GM18499 (cell line): ENCODE data around the gene ACSS1.

Experiments
- ATAC-seq: cut with Tn5 transposase; IDR thresholded peaks from one replicate; pipeline ENCODE4 v1.9.1; 2021; ENCODE audit warnings: moderate number of reproducible peaks; ENCODE audit not compliant: insufficient read depth, unreplicated experiment

The ACSS1 gene

GRCh38 chr20:25058051-25058846, at the start of gene ACSS1:
Gene ACSS1 (minus strand): TSS chr20:25058139. CDS start chr20:25058102, 37 bp downstream.
- peak; percentile 42 for ATAC-seq

- no peak for ATAC-seq
Observed at GRCh38 chr20:25103526-25103925, 45.6 kb upstream of the ACSS1 start.

- no peak for ATAC-seq
Observed at GRCh38 chr20:25100914-25101313, 43.0 kb upstream of the ACSS1 start.

- ATAC-seq = no peak
Observed at GRCh38 chr20:25099601-25100140, 41.7 kb upstream of the ACSS1 start.

GRCh38 chr20:25097498-25097897, 39.6 kb upstream of the ACSS1 start:
- ATAC-seq = no peak

- ATAC-seq = no peak
Observed at GRCh38 chr20:25090492-25091429, 32.8 kb upstream of the ACSS1 start.

GRCh38 chr20:25089662-25090061, 31.7 kb upstream of the ACSS1 start:
- no peak for ATAC-seq

- no peak for ATAC-seq
Observed at GRCh38 chr20:25089096-25089495, 31.2 kb upstream of the ACSS1 start.

- ATAC-seq = no peak
Observed at GRCh38 chr20:25088267-25088666, 30.3 kb upstream of the ACSS1 start.

GRCh38 chr20:25087186-25087929, 29.4 kb upstream of the ACSS1 start:
- no peak for ATAC-seq

GRCh38 chr20:25085756-25086495, 28.0 kb upstream of the ACSS1 start:
- no peak for ATAC-seq

GRCh38 chr20:25084626-25085187, 26.8 kb upstream of the ACSS1 start:
- ATAC-seq = no peak

GRCh38 chr20:25083773-25084625, 26.1 kb upstream of the ACSS1 start:
- ATAC-seq = no peak

GRCh38 chr20:25083141-25083772, 25.3 kb upstream of the ACSS1 start:
- ATAC-seq = no peak

- ATAC-seq = no peak
Observed at GRCh38 chr20:25082498-25082873, 24.5 kb upstream of the ACSS1 start.

GRCh38 chr20:25081730-25082497, 24.0 kb upstream of the ACSS1 start, which contains the start of gene VSX1:
Gene VSX1 (minus strand): TSS chr20:25082141. CDS start chr20:25082096, 45 bp downstream.
- ATAC-seq = no peak

GRCh38 chr20:25081065-25081729, 23.3 kb upstream of the ACSS1 start:
- no peak for ATAC-seq
